Measurements from ENCODE around the gene RBL2.
"Not testable (repeated sequence)": the region's sequence is repeated elsewhere in the genome, so short reads cannot be mapped to it uniquely, and the experiment has no call there.

Gene RBL2, protein sequence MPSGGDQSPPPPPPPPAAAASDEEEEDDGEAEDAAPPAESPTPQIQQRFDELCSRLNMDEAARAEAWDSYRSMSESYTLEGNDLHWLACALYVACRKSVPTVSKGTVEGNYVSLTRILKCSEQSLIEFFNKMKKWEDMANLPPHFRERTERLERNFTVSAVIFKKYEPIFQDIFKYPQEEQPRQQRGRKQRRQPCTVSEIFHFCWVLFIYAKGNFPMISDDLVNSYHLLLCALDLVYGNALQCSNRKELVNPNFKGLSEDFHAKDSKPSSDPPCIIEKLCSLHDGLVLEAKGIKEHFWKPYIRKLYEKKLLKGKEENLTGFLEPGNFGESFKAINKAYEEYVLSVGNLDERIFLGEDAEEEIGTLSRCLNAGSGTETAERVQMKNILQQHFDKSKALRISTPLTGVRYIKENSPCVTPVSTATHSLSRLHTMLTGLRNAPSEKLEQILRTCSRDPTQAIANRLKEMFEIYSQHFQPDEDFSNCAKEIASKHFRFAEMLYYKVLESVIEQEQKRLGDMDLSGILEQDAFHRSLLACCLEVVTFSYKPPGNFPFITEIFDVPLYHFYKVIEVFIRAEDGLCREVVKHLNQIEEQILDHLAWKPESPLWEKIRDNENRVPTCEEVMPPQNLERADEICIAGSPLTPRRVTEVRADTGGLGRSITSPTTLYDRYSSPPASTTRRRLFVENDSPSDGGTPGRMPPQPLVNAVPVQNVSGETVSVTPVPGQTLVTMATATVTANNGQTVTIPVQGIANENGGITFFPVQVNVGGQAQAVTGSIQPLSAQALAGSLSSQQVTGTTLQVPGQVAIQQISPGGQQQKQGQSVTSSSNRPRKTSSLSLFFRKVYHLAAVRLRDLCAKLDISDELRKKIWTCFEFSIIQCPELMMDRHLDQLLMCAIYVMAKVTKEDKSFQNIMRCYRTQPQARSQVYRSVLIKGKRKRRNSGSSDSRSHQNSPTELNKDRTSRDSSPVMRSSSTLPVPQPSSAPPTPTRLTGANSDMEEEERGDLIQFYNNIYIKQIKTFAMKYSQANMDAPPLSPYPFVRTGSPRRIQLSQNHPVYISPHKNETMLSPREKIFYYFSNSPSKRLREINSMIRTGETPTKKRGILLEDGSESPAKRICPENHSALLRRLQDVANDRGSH

DNA sequence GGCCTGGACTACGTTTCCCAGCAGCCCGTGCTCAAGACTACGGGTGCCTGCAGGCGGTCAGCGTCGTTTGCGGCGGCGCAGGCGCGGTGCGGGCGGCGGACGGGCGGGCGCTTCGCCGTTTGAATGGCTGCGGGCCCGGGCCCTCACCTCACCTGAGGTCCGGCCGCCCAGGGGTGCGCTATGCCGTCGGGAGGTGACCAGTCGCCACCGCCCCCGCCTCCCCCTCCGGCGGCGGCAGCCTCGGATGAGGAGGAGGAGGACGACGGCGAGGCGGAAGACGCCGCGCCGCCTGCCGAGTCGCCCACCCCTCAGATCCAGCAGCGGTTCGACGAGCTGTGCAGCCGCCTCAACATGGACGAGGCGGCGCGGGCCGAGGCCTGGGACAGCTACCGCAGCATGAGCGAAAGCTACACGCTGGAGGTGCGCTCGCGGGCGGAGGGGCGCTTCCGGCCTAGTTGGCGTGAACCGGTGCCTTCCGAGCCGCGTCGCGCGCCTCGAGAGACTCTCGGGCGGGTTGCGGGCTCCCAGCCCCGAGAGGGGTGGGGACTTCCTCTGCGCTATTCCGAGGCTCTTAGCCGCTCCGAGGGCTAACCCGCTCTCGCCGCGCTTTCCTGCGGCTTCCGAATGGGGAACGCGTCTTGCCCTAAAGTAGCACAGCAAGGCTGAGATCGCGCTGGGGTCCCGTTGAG is at the start of gene RBL2:
TSS of gene RBL2 (plus strand) at position 95 of the 689 bp plus-strand sequence. CDS start at position 181, 86 bp downstream.
- DNase-seq (ENCODE audit: low spot score), result peak; percentile 84

DNA sequence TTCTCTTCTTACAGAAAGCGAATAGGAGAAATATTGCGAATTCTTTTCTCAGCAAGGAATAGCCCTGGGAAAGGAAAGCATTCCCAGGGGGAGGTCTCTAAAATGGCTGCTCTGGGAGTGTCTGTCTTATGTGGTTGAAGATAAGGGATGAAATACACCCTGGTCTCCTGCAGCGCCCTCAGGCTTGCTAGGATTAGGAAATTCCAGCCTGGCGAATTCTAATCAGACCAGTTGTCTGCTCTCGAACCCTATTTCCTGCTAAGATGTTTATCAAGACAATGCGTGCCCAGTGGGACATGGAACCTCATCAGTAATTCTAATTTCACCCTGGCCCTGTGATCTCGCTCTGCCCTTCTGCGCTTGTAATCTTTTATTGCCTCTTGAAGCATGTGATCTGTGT is 49.7 kb upstream of the RBL2 start:
- not testable (repeated sequence) for DNase-seq (ENCODE audit: low spot score)

DNA sequence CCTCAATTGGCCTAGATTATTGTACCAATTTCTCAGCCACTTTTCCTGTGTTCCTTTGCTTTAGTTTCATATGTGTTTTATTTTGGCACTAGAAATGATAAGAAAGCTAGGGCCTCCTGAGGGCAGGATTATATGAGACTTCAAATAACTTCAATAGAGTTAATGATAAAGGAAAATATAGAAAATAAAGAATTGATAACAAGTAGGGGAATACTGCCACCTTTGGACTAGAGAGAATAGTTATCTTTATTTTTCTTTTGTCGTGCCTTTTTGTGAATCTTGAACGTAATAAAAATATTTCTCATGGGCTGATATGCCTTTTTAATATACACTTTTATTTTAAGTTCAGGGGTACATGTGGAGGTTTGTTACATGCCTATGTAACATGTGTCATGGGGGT is 29.3 kb upstream of the RBL2 start:
- DNase-seq (ENCODE audit: low spot score), result no peak

DNA sequence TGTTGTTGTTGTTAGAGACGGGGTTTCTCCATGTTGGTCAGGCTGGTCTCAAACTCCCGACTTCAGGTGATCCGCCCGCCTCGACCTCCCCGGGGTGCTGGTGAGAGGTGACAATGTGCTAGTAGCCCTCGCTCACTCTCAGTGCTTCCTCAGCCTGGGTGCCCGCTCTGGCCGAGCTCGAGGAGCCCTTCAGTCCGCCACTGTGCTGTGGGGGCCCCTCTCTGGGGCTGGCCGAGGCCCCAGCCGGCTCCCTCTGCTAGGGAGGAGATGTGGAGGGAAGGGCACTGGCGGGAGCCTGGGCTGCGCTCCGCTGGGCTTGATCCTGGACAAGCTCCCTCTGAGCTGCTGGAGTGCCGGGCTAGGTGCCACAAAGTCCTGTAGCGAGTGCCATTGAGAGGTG is 21.7 kb upstream of the RBL2 start:
- DNase-seq (ENCODE audit: low spot score), result no peak

DNA sequence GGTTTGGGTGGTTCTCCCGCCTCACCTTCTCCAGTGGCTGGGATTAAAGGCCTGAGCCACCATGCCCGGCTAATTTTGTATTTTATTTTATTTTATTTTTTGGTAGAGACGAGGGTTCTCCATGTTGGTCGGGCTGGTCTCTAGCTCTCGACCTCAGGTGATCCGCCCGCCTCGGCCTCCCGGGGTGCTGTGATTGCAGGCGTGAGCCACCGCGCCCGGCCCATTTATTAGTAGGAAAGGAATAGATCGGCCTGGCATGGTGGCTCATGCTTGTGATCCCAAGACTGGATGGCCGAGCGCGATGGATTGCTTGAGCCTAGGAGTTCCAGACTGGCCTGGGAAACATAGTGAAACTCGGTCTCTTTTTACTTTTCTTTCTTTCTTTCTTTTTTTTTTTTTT is 20.4 kb upstream of the RBL2 start:
- no peak for DNase-seq (ENCODE audit: low spot score)

DNA sequence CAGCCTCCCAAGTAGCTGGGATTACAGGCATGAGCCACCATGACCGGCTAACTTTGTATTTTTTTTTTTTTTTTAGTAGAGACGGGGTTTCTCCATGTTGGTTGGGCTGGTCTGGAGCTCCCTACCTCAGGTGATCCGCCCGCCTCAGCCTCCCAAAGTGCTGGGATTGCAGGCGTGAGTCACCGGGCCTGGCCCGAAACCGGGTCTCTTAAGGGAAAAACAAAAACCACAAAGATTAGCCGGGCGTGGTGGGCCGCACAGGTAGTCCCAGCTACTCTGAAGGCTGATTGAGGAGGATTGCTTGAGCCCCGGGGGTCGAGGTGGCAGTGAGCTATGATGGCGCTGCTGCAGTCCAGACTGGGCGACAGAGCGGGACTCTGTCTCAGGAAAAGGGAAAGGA is 19.9 kb upstream of the RBL2 start:
- no peak for DNase-seq (ENCODE audit: low spot score)

DNA sequence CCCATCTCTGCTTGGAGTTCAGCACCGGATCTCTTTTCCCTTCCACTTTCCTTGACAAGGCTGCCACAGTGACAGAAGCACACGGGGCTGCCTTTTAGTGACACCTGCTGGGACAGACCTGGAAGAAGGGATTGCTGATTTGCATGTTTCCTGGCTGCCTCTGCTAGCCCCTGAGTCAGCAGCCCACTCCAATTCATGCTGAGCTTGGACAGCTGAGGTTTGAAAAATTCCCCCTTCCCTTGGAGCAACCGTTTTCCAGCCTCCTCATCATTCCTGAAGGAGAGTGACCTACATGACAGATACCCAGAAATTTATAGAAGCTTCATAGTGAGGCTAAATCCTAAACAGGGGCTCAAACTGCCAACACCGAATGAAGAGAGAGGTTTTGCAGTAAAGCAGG is 18.8 kb upstream of the RBL2 start:
- no peak for DNase-seq (ENCODE audit: low spot score)

DNA sequence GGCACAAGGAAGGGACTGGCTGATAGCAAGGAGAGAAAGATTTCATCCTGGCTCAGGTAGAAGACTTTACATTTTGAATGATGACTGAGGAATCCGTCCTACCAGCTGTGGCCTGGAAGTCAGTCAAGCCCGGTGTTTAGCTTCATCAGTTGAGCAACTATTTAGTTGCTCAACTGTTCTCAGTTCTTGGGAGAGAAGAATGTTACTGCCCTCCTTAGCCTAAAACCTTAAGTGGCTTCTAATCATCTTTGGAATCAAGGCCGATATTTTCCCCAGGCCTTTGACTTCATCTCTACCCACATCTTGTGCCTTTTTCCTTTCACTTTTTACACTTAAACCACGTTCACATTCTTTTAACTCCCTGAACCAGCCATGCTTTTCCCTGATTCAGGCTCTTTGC is 17.3 kb upstream of the RBL2 start:
- DNase-seq (ENCODE audit: low spot score), result no peak

DNA sequence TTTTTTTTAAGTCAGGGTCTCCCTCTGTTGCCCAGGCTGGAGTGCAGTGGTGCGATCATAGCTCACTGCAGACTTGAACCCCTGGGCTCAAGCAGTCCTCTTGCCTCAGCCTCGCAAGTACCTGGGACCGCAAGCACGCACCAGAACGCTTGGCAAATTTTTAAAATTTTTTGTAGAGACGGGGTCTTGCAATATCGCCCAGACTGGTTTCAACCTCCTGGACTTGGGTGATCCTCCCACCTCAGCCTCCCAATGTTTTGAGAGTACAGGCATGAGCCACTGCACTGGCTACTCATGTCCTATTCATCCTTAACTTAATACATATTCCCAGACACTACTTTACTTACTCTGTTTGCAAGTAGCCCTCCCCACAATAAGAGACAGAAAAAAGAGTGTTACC is 16.3 kb upstream of the RBL2 start:
- no peak for DNase-seq (ENCODE audit: low spot score)

DNA sequence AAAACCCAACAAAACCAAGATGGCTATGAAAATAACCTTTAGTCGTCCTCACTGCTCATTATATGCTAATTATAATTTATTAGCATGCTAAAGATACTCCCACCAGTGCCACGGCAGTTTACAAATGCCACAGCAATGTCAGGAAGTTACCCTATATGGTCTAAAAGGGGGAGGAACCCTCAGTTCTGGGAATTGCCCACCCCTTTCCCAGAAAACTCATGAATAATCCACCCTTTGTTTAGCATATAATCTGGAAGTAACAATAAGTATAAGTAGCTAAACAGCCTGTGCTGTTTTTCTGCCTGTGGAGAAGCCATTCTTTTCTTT is 14.9 kb upstream of the RBL2 start:
- DNase-seq (ENCODE audit: low spot score), result not testable (repeated sequence)

DNA sequence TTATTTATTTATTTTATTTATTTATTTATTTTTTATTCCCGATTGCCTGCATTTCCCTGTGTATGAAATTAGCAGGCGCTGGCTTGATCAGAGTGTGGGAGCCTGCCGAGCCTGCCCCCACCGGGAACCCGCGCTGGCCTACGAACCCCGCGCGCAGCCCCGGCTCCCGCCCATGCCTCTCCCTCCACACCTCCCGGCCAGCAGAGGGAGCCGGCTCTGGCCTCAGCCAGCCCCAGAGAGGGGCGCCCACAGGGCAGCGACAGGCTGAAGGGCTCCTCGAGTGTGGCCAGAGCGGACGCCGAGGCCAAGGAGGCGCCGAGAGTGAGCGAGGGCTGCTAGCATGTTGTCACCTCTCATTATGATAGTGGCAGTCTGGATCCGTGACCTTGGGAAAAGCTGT is 13.0 kb upstream of the RBL2 start:
- DNase-seq (ENCODE audit: low spot score), result no peak

DNA sequence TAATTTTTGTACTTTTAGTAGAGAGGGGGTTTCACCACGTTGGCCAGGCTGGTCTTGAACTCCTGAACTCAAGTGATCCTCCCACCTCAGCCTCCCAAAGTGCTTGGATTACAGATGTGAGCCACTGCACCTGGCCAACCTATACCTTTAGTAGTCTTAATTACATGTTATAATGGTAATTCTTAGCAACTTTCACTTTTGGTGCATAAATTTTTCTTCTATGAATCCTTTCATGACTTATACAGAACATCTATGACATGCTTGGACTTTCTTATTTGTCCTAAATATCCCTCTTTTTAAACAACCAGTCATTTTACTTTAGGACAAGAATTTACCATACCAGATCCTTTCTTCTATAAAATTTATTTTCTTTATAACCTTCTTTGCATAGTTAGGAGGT is 10.3 kb upstream of the RBL2 start:
- not testable (repeated sequence) for DNase-seq (ENCODE audit: low spot score)

DNA sequence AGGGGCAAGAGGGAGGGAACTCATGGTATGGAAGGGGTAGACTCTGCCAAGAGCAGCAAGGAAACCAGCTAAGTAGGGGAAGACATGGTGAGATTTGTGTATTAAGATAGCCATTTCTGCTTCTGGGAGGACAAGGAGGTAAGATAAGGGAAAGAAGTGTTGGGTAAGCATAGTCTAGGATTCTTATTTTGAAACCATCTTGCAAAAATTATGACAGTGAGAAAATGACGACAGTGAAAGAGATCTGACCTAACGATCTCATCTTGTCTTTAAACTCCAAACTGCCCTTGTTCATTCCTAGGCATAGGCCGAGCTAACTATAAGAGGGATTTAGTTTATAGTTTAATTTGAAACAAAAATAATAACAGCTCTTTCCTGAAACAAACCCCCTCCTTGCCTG is 5.6 kb upstream of the RBL2 start:
- no peak for DNase-seq (ENCODE audit: low spot score)

DNA sequence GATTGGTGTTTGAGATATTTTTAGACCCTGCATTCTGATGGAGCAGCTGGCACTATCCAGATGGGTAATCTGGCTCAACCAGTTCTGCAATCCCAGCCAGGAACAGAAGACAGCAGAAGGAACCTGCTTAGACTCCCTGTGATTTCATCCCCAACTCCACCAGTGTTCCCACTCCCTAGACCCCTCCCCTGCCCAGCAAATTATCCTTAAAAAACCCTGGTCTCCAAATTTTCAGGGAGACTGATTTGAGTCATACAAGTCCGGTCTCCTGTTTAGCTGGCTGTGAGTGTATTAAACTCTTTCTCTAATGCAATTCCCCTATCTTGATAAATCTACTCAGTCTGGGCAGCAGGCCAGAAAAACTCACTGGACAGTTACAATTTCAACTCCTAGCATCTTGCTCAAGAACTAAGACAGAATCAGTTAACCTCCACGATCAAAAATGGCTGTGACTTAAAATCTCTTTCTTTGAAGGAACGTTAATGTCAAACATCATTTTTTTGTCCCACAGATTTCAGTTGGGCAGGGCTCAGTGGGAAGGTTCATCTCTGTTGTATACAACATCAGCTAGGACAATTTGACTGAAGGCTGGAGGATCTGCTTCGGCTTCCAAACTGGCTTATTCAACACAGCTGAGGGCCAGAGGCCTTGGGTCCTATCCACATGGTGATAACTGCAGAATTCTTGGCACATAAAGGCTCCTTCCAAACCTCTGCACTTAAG is 4.9 kb upstream of the RBL2 start:
- DNase-seq (ENCODE audit: low spot score), result no peak

DNA sequence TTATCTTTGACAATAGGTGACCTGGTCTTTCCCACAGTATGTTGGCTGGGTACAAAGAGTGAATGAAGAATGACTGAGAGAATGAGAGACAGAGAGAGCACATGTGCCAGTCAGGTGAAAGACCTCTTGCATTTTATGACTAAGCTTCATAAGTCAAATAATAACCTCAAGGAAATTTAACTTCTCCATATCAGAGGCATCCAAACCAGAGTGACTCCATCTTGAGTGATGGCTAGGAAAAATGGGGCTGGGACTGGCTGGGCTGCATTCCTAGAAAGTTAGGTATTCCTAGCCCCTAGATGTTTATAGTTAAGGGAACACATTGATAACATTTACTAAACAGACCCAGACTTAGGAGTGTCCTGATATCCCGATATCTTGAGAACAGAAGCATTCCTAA is 3.9 kb upstream of the RBL2 start:
- DNase-seq (ENCODE audit: low spot score), result no peak

DNA sequence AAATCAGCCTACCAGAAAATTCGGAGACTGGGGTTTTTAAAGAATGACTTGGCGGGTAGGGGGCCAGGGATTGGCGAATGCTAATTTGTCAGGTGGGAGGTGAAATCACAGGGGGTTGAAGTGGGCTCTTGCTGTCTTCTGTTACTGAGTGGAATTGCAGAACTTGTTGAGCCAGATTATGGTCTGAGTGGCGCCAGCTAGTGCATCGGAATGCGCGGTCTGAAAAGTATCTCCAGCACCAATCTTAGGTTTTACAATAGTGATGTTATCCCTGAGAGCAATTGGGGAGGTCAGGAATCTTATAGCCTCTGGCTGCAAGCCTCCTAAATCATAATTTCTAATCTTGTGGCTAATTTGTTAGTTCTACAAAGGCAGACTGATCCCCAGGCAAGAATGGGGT is 762 bp upstream of the RBL2 start:
- no peak for DNase-seq (ENCODE audit: low spot score)

DNA sequence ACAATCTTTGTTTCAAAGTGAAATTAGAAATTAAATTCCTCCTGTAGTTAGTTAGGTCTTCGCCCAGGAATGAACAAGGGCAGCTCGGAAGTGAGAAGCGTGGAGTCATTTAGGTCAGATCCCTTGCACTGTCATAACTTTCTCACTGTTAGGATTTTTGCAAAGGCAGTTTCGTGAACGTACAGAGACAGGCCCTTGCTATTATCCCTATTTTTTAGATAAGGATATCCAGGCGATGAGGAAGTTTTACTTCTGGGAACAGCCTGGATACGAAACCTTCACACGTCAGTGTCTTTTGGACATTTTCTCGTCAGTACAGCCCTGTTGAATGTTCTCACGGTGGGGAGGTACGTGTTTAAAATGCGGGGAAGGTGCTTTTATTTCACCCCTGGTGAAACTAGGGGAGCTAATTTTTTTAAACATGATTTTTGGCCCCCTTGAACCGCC is 318 bp upstream of the RBL2 start:
- no peak for DNase-seq (ENCODE audit: low spot score)

DNA sequence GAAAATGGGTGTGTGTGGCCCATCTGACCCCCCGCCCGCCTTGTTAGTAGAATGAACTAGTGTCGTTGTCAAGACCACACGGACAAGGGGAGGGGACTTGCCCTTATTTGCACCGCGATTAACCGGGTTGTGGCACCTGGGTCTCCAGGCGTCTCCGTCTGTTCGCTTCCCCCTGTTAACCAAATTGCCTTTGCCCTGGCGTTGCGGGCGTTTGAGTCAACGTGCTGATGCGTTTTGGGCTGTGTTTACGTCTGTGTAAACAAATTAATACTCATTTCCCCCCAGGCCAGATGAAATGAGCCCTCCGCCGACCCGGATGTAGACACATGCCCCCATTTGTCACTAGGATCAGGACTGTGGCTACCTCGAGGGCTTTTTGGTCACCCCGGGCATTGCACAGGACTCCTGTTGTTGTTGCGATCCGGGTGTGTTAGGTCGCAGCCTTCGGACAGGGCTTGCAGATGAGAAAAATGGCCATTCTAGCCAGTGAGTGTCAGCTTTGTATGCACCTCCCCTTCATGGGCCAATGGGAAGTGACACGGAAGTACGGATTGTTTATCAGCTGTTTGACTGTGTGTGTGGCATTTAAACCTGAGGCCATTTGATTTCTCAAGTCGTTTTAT is 906 bp downstream of the RBL2 start:
- DNase-seq (ENCODE audit: low spot score), result peak; percentile 81

DNA sequence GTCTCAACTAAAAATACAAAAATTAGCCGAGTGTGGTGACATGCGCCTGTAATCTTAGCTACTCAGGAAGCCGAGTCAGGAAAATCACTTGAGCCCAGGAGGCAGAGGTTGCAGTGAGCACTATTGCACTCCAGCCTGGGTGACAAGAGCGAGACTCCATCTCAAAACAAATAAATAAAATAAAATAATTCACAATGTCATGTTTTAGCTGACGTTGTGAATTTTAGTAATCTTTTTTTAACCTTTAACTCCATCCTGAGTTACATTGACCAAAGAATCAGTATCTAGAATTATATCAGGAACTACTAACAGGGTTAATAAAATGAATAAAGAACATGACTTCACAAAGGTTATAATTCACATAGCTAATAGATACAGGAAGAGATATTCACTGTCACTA is 5.9 kb downstream of the RBL2 start:
- no peak for DNase-seq (ENCODE audit: low spot score)

DNA sequence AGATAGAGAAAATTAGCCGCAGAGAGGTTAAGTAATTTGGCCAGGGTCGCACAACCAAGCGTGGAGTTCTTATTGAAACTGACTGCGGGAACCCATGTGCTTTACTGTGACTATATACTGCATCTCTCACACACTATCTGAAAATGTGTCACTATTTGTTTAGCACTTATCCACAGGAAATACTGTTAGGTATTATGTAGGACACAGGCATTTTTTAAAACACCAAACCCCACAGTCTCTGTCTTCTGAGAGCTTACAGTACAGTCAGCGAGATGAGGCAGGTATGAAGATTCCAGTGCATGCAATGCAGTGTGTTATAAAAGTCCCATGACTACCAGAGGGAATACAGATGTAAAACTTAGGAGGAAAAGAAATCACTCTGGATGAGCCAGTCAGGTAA is 11.3 kb downstream of the RBL2 start:
- no peak for DNase-seq (ENCODE audit: low spot score)

DNA sequence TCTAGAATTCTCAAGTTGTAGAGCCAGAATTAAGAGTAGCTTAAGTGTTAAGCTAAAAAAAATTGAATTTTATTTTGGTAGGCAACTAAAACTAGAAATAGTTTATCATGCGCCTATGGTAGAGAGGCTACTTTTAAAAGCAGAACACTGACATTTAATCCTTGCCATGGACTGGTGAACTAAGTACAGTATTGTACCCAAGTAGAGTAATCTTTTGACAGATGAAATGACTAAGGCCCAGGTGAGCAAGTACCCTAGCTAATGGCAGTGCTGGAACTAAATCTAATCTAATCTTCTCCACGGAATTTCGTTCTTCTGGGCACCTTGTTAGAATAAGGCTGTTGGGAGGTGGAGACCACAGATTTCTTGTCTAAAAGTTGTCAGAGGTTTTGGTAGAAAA is 11.8 kb downstream of the RBL2 start:
- no peak for DNase-seq (ENCODE audit: low spot score)
